GM12872 (cell line): Measurements from ENCODE around the gene MRPL10.

Source experiments
- CTCF ChIP-seq: IDR thresholded peaks from 3 replicates; pipeline ENCODE4 v1.5.1; 2011; ENCODE audit warnings: low read depth, mild to moderate bottlenecking, low read length, moderate library complexity; ENCODE audit not compliant: insufficient read depth

MRPL10 gene

GRCh38 chr17:47808036-47808829, 23.1 kb downstream of the MRPL10 start:
- TF ChIP-seq CTCF, result no peak

- no peak for TF ChIP-seq CTCF
Measured at GRCh38 chr17:47807421-47807820, 23.9 kb downstream of the MRPL10 start.

DNA sequence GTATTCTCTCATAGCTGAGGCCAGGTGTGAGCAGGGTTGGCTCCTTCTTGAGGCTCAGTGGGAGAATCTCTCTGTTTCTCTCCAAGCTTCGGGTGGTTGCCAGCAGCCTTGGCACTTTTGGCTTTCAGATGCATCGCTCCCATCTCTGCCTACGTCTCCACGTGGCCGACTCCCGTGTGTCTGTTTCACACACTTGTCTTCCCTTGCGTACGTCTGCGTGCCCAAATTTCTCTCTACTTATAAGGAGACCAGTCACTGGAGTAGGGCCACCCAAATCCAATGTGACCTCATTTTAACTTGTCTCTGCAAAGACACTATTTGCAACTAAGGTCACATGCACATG, 24.5 kb downstream of the MRPL10 start:
- no peak for TF ChIP-seq CTCF

- no peak for TF ChIP-seq CTCF
Measured at GRCh38 chr17:47806026-47806912, 25.1 kb downstream of the MRPL10 start.

DNA sequence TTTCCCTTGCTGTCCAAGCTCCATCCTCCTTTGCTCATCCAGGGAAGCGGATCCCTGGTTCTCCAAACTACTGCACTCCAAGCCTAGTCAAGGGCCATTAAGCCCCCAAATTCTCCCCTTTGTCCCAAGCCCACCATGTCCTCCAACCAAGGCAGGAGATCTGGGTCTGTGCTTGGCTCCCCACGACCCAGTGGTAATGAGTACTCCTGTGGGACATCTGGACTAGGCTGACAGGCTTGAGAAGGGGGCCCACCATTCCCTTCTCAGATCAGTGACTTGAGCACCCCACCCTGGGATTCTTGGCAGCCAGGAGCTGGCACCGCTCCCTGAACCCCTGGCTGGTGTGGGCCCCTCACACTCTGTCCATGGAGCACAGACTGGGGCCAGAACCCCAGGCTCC, 26.9 kb downstream of the MRPL10 start:
- no peak for TF ChIP-seq CTCF

- TF ChIP-seq CTCF, result no peak
Measured at GRCh38 chr17:47803751-47804150, 27.6 kb downstream of the MRPL10 start.

GRCh38 chr17:47803201-47803600, 28.1 kb downstream of the MRPL10 start:
- TF ChIP-seq CTCF, result no peak
